Panc1 (cell line): Measurements from ENCODE around the gene MRPL55. TPM values are rescaled to one million over a fixed set of nuclear protein-coding genes. Genes with fewer than 3 reads are reported as not detected.

Source experiments
- ATAC-seq: fragments of 200-7000 bp; cut with Tn5 transposase; 2 replicates; pipeline ENCODE4 v1.9.1; 2020; ENCODE audit warnings: mild to moderate bottlenecking, moderate library complexity
- BruUV-seq: library from RNA; stranded (reverse); fragments of 400-500 nt; replicated peaks from 2 replicates; lab custom pipeline; 2021; lab: Mats Ljungman, UMichigan
- CTCF ChIA-PET: fragments of 300-600 bp; sonication (Branson Sonifier 250); formaldehyde crosslinking; loops from one replicate; lab custom pipeline; 2022; ENCODE audit warnings: antibody characterized with exemption; lab: Charles Lee
- POLR2A ChIA-PET: fragments of 300-600 bp; sonication (Branson Sonifier 250); formaldehyde crosslinking; loops from one replicate; lab custom pipeline; 2022; ENCODE audit warnings: antibody characterized with exemption; lab: Charles Lee
- DNase-seq: peaks from one replicate; pipeline ENCODE4 v3.0.0-alpha.2; 2010; ENCODE audit warnings: low read depth, low spot score
- H3K27ac ChIP-seq: 2 replicates; pipeline ENCODE4 v1.5.1; 2011; ENCODE audit warnings: mild to moderate bottlenecking, low read length, inconsistent platforms
- H3K27me3 ChIP-seq: fragments of 200-500 bp; sonication (Bioruptor generic); 2 replicates; pipeline ENCODE4 v1.6.0; 2014; ENCODE audit warnings: low read length, inconsistent platforms; ENCODE audit not compliant: control insufficient read depth, insufficient read depth
- H3K36me3 ChIP-seq: fragments of 200-500 bp; sonication (Bioruptor generic); 2 replicates; pipeline ENCODE4 v1.5.1; 2014; ENCODE audit warnings: inconsistent platforms, mild to moderate bottlenecking, low read length, moderate library complexity; ENCODE audit not compliant: control insufficient read depth, insufficient read depth
- H3K4me1 ChIP-seq: 2 replicates; pipeline ENCODE4 v1.5.1; 2011; ENCODE audit warnings: inconsistent platforms, mild to moderate bottlenecking, low read length, moderate library complexity; ENCODE audit not compliant: control insufficient read depth, insufficient read depth
- H3K4me3 ChIP-seq, 2 experiments: 2 replicates each; pipeline ENCODE4 v1.5.1; 2011 to 2012; ENCODE audit warnings: low read depth in 2 of 2, low read length in 2 of 2, mild to moderate bottlenecking in 2 of 2, inconsistent platforms in 1 of 2, moderate library complexity in 1 of 2
- H3K9me3 ChIP-seq: fragments of 200-500 bp; sonication (Bioruptor generic); 2 replicates; pipeline ENCODE4 v1.5.1; 2014; ENCODE audit warnings: low read depth, mild to moderate bottlenecking, inconsistent platforms, low read length, moderate library complexity; ENCODE audit not compliant: control insufficient read depth, insufficient read depth
- CTCF ChIP-seq: fragments of 450-650 bp; IDR thresholded peaks from 2 replicates; pipeline ENCODE4 v1.5.1; 2017; ENCODE audit warnings: mild to moderate bottlenecking
- POLR2AphosphoS5 ChIP-seq: IDR thresholded peaks from 2 replicates; pipeline ENCODE4 v1.6.1; 2012; ENCODE audit warnings: mild to moderate bottlenecking, low read depth, low read length, moderate library complexity
- REST ChIP-seq, 2 experiments: IDR thresholded peaks; 2 replicates each; pipeline ENCODE4 v1.6.1; 2011 to 2012; ENCODE audit warnings: low read depth in 2 of 2, control low read depth in 1 of 2, low read length in 1 of 2, mild to moderate bottlenecking in 1 of 2, moderate library complexity in 1 of 2; ENCODE audit not compliant: insufficient read depth in 1 of 2
- SIN3A ChIP-seq: IDR thresholded peaks from 2 replicates; pipeline ENCODE4 v1.6.1; 2012; ENCODE audit warnings: low read depth, mild to moderate bottlenecking, low read length, moderate library complexity, borderline replicate concordance; ENCODE audit not compliant: insufficient read depth
- TCF7L2 ChIP-seq: IDR thresholded peaks from 2 replicates; pipeline ENCODE4 v1.6.1; 2011; ENCODE audit warnings: mild to moderate bottlenecking, low read depth, low read length, inconsistent platforms
- in situ Hi-C: cut with HindIII; loops from 2 replicates; pipeline ENCODE4 v1.10.0; 2016; ENCODE audit warnings: low sequenced_read_pairs, low pct_unique_long_range_greater_than_20kb
- intact Hi-C: fragments of 100-400 bp; cut with micrococcal nuclease; formaldehyde crosslinking; loops from one replicate; pipeline ENCODE4 v1.10.0; 2022; ENCODE audit not compliant: unreplicated experiment
- total RNA-seq: library from RNA; stranded (reverse); gene quantifications from one replicate; pipeline ENCODE4 v1.2.1, GENCODE V29; 2021; ENCODE audit not compliant: unreplicated experiment

MRPL55 gene
- total RNA-seq, 1 experiment from 2014 or later = 53.0 TPM

GRCh38 chr1:228123505-228123904, 14.4 kb upstream of the MRPL55 start:
- no TSS peak for BruUV-seq
- no peak for ATAC-seq
- Histone ChIP-seq H3K4me1 (no peaks in the 10 kb centered on the region), H3K4me3 (no peak overlapping the region), H3K27me3 (no peaks in the 10 kb centered on the region; the same call in 1 of the 2 replicates), H3K36me3 (no peaks in the 10 kb centered on the region), H3K27ac (no peak overlapping the region), H3K9me3 (peaks cover 1% of the 10 kb centered on the region; the same call in 1 of the 2 replicates)
- ChIA-PET CTCF (no interaction called here), POLR2A (interaction anchor here (0.6 kb wide), 1 partner anchor 143 kb away, joined by 3 read pairs; no protein-coding TSS in a partner anchor)
- DNase-seq = no peak
- intact Hi-C loops = no loop called here
- no peak for TF ChIP-seq REST (IDR thresholded peaks at IDR 0.05; ENCODE audit: insufficient read depth in 1 of 2, low read depth in 2 of 2, low read length in 1 of 2)
- no peak for TF ChIP-seq TCF7L2
- in situ Hi-C loops = no loop called here

GRCh38 chr1:228122921-228123441, 13.9 kb upstream of the MRPL55 start:
- TF ChIP-seq POLR2AphosphoS5 (no peak), CTCF (no peak), REST (IDR thresholded peaks at IDR 0.05; ENCODE audit: insufficient read depth in 1 of 2, low read depth in 2 of 2, low read length in 1 of 2) (no peak), SIN3A (no peak), TCF7L2 (no peak)
- POLR2A ChIA-PET = no interaction called here
- intact Hi-C loops = no loop called here
- H3K27me3 ChIP-seq = no peaks in the 10 kb centered on the region; the same call in 1 of the 2 replicates
- in situ Hi-C loops = no loop called here
- CTCF ChIA-PET = no interaction called here
- no peaks in the 10 kb centered on the region for H3K4me1 ChIP-seq
- no peak overlapping the region for H3K27ac ChIP-seq
- no TSS peak for BruUV-seq
- H3K36me3 ChIP-seq = no peaks in the 10 kb centered on the region; the same call in 1 of the 2 replicates
- peaks cover 6% of the 10 kb centered on the region; the same call in 1 of the 2 replicates for H3K9me3 ChIP-seq
- DNase-seq (no peak), ATAC-seq (no peak)
- no peak overlapping the region for H3K4me3 ChIP-seq
